Cardiac septum (tissue), 1 donor: Measurements from ENCODE around the gene IL1RAPL1. TPM values are rescaled to one million over a fixed set of nuclear protein-coding genes. Genes with fewer than 3 reads are reported as not detected.

Source experiments
- DNase-seq: peaks from one replicate; pipeline ENCODE4 v3.0.0-alpha.2; 2020; ENCODE audit warnings: low spot score
- intact Hi-C: fragments of 100-400 bp; cut with DNase I; formaldehyde crosslinking; loops from one replicate; pipeline ENCODE4 v1.14.0; 2022
- total RNA-seq: library from RNA; stranded (reverse); fragmentation: NEBNext Ultra II Directional; extraction: Animal tissue kit (Norgen Biotek cat#: 25700); gene quantifications from one replicate; pipeline ENCODE4 v1.2.1, GENCODE V29; 2021
- donor health status: DM: no; HTN: no; CAD: no.

IL1RAPL1 gene
- total RNA-seq, 1 donor from 2014 or later = 0.73 TPM

DNA sequence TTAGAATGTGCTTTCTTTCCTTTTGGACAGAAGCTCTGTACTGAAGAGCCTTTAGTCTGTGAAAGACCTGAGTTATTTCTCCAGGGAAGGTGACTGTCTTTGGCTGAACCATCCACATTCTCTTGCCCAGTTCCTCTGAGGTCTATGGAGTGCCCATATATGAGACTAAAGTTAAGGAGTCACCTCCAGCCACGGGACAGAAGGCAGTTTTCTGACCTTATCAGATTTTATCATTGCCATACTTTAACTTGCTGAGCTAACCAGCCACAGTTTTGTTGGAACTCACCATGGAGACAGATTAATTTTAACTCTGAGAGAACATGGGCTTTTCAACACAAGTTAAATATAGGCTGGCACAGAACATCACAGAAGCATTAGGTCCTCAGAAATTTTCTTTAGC is 26.3 kb downstream of the IL1RAPL1 start:
- intact Hi-C loops = no loop called here
- DNase-seq = no peak

DNA sequence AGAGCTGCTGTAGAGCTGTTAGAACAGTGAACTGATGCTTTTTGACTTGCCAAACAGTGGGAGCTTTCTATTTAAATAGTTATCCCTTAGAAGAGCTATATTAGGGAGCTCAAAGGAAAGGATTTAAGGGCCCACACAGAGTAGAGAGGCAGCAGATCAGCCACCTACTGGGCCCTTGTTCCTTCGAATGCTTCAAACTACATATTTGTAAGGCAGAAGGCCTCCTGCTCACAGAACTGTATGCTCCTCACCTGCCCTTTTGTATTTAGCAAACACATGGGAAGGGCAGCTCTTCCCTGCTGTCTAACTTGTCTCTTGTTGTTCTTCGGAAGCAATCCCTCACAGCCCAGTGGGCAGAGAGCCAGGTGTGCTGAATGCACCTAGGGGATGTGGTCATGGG is 38.0 kb downstream of the IL1RAPL1 start:
- intact Hi-C loops = no loop called here
- DNase-seq = no peak

DNA sequence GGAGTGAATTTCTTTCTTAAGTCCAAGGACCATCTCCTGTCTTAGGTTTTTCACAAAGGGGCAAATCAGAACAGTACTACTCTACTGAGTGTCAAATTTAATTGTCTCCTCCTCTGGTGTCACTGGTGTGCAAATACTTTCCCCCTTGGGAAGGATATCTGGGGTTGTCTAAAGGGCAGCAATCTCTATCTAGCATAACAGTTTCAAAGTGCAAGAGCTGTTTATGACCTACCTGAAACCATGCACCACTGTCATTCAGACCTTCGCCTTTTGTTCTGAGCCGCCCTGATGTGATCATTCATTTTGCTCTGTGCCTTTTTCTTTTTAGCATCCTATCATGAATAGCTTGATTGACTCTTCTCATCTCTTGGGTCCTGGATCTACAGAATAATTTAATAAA is 39.3 kb downstream of the IL1RAPL1 start:
- intact Hi-C loops = no loop called here
- no peak for DNase-seq

DNA sequence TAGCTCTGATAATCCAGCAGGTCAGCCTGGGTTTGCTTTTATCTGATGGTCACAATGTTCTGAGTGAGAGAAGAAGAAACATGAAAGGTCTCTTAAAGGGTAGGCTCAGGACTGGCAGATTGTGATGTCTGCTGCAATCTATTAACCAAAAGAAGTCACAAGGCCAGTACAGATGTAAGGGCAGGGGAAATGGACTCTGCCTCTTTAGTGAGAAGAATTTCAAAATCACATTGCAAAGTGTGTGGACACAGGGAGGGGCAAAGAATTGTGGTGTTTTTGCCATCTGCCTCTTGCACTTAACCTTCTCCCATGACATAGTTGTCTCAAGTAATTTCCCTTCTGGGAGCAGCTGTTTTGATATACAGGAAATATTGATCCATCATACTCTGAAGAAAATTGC is 40.9 kb downstream of the IL1RAPL1 start:
- intact Hi-C loops = no loop called here
- DNase-seq = no peak

DNA sequence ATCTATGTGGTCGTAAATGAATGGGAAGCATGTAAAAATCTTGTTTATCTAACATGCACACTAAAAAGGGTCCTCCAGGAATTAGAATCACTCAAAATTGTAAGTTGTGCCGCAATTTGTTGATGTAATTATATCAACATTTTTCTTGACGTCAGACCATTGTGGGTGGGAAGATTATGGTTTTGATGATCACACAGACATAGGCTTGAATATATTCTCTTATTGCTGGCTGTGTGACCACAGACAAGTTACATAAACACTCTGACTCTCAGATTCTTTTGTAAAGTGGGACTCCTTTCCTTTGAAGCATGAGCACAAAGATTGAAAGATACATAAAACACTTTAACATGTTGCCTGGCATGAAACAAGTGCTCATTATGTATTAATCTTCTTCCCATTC is 51.5 kb downstream of the IL1RAPL1 start:
- no peak for DNase-seq
- intact Hi-C loops = no loop called here

DNA sequence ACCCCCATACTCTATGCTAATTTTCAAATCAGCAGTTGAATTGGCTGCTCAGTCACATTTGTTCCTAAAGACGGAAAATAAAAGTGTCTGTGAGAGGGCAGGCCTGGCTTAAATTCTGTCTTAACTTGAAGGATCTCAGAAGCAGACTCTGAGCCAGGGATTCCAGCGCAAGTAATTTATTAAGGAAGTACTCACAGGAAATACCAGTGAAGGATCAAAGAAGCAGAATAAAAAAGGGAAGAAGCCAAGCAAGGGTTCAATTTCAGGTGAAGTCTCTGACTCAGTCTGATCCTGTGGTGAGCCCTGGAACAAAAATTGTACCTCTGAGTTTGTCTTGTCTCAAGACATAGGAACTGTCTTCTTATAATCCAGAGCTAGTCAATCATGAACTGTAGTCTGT is 52.2 kb downstream of the IL1RAPL1 start:
- intact Hi-C loops = no loop called here
- DNase-seq = no peak

DNA sequence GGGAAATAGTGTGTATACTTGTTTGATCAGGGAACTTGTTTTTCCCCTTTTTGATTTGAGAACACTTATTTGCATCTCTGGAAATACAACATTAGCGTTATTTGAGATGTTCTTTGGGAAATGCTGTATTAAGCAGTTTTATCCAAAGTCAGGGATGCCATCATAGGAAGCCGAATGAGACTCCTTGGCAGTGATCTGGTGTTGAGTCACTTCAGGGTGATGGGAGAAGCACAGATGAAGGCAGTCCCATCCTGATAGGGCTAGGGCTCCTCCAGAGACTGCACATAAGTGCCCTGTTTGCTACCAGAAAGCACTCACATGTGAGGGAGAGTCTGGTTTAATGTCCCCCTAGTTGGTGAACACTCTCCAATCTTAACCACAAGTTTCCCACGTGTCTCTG is 62.3 kb downstream of the IL1RAPL1 start:
- no peak for DNase-seq
- intact Hi-C loops = no loop called here

DNA sequence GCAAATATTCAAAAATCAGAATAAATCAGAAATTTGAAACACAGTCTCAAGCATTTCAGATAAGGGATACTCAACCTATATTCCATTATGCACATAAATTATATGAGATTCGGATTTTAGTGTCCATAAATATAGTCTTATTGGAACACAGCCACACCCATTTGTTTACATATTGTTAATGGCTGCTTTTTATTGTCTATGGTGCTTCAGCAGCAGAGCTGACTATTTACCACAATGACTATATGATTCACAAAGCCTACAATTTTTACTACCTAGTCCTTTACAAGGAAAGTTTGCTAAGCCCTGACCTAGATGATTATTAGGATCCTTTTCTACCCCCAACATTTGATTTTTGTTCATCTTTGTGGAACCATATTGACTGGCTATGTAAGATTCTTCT is 63.9 kb downstream of the IL1RAPL1 start:
- DNase-seq = no peak
- intact Hi-C loops = no loop called here

DNA sequence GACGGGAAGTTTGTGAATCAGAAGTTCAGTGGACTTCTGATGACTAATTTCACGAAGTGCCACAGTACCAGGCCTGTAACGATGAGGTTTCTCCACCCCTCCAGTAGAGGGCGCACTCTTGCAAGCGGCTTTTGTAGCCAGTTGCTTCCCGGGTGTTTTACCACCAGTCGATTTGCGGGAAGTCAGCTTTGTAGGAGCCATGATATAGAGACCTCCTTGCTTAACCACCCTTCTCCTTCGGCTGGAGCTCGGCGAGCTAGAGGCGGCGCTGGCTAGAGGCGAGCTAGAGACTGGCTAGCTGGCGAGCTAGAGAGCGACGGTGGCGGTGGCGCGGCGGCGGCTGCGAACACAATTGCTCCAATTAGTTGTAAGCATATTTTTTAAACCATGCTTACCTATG is 72.0 kb downstream of the IL1RAPL1 start:
- no peak for DNase-seq
- intact Hi-C loops = no loop called here

DNA sequence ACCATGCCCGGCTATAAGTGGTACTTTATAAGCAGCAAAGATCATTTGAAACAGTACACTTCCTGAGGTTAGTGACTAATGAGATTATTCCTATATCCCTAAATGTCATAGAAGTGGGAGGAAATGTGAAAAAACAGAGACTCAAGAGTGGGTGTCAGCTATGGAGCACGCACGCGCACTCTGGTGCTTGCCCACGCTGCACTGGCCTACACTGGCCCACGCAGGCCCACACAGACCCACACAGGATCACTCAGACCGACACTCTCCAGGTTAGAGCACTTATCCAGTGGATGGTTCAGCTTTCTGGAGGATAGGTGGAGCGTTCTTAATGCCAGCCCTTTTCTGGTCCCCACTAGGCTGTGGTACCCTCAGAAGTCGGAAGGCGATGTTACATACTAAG is 78.5 kb downstream of the IL1RAPL1 start:
- DNase-seq = no peak
- intact Hi-C loops = no loop called here

DNA sequence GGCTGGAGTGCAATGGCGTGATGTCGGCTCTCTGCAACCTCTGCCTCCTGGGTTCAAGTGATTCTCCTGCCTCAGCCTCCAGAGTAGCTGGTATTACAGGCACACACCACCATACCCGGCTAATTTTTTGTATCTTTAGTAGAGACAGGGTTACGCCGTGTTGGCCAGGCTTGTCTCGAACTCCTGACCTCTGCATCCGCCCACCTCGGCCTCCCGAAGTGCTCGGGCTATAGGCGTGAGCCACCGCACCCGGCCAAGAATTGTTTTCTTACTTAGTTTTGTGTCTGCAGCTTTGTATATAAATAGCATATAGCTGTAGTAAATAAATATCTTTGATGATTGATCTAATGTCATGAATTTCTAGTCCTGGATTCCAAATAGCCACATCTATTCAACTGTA is 81.1 kb downstream of the IL1RAPL1 start:
- DNase-seq = no peak
- intact Hi-C loops = no loop called here

DNA sequence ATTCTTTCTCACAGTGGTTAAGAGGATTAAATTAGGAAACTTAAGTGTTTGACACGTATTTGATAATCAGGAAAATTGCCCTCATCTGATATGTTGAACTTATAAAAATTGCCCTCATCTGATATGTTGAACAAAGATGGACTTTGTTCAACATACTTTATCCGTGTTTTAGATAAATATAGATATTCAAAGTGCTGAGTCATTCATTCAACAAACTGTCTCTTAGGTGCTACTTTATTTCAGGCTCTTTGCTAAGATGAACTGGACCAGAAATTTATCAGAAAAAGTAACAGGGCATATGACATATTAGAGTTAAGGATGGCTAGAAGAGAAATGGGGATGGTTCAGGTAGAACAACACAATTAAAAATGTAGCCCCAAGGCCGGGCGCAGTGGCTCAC is 81.7 kb downstream of the IL1RAPL1 start:
- no peak for DNase-seq
- intact Hi-C loops = no loop called here

DNA sequence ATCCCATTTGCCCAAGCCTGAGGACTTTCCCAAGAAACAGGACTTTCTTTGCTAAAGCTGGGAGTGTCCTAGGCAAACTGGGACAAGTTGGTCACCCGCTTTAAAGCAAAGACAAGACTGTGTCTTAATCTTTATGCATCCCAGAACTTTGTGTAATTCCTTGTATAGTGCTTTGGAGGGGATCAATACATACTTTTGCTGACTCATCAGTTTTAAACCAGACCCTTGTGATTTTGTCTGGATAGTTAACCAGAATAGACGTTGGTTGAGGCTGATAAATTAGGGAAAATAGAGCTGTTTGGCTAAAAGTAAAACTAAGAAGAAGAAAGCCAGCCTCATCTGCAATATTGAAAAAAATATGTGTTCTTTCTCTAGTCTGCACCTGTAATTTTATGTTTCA is 82.8 kb downstream of the IL1RAPL1 start:
- intact Hi-C loops = no loop called here
- no peak for DNase-seq

DNA sequence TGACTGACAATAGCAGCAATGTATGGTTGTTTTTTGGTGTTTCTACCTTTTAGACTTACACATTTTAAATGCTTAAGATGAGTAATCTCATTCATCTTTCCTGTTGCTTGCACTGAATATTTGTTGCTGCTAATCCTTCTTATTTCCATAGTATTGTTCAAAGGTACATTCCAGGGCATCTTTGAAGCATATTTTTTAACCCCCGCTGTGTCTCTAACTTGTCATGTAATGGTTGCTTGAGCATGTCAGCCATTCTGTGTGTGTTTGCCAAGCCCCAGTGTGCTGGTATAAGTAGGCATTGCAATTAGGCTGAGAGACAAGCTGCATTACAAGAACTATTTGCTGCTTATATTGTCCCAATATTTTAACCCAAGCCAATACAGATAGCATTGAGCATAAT is 87.9 kb downstream of the IL1RAPL1 start:
- intact Hi-C loops = no loop called here

DNA sequence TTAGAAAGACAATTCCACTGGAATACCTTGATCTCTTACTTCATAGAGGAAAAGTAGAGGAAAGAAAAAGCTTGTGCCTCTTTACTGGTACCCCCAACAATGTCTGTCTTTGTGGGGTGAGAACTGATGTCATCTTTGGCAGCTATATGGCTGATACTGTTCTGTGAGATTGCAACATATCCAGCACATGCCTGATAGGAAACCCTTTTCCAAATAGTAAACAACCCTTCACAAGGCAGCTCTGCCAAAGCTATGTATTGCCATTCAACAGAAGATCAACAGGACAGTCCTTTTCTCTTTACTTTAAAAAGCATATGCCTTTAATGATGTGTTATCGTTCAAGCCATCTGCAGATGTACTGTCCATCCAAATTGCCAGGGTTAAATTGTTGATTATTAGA is 105.9 kb downstream of the IL1RAPL1 start:
- DNase-seq = no peak
- intact Hi-C loops = no loop called here

More for the DNA sequence above, 87.9 kb downstream of the IL1RAPL1 start:
- DNase-seq = no peak

DNA sequence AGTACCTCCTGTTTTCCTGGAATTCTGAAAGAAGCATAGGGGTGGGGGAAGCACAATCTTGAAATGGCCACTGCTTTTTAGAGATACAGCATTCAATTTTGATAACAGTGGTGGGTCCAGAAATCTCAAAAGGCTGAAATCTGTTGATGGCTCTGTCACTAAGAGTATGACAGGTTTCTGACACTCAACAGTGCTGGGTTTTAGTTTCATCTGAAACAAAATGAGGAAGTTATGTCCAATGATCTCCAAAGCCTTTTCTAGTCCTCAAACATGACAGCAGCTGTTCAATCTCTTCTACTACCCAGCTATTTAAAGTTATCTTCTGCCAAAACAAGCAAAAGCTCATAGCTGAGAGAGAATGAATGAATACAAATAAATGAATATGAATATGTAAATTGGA is 110.5 kb downstream of the IL1RAPL1 start:
- no peak for DNase-seq
- intact Hi-C loops = no loop called here

DNA sequence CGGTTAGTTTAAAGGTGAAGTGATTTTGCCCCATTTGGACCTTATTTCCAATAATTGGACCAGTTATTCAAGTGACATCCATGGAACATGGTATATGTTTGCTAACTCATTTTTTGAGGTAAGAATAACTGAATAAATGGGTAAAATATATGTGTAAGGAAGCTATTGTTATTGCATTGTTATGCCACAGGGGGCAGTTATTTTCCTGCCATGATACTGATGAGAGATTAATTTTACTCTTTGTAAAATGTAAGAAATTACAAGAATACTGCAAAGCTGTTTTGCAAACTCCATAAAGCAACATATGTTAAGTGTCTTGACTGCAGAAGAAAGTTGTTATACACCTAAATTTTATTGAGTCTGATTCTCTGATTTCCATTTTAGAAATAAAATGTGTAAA is 114.0 kb downstream of the IL1RAPL1 start:
- intact Hi-C loops = no loop called here

DNA sequence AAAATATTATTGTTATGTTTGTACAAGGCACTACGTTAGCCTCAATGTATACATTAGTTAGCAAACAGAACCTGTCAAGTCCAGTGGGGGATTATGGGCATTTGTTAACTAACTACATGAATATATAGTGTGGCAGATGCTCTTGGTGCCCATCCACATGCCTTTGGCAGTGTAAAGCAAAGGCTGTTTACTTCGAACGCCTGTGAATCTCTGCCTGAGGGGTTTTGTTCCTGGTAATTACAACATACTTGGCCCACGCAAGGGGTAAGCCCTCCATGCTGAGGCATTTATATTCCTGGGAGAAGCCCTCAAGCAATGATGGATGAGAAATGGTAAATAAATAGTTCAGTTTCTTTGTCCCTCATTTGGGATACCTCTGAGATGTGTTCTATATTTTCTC is 119.7 kb downstream of the IL1RAPL1 start:
- intact Hi-C loops = no loop called here
- DNase-seq = no peak

More for the DNA sequence above, 114.0 kb downstream of the IL1RAPL1 start:
- DNase-seq = no peak

DNA sequence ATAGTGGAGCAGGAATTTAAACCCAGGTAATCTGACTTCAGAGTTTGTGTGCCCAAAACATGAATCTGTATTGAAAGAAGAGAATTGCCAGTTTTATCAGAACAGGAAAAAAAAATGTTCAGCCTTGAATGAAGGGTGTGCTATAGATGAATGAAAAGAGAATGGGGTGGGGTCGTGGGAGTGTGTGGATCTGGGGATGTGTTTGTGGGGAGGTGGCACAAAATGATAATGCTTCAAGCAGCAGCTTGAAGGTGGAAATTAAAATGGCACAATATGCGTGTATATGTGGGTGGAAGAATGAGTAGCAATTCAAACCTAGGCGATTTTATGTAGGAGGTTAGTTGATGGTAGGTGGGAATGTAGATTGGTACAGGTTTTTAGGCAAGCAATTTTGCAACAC is 122.2 kb downstream of the IL1RAPL1 start:
- intact Hi-C loops = no loop called here

DNA sequence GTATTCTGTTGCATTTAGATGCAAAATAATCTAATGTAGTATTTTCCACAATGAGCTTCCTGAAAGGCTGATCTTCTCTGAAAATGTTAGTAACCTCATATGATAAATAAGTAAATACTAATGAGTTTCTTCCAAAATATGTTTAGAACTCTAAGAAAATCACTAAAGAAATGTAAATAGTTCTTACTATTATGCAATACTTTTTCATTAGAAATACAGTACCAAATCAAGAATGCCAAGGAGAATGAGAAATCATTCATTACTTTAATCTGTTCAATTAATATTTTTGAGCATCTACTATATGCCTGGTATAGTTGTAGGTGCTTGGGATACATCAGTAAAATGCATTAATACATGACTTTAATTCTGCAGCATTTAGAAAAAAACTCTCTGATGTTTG is 130.6 kb downstream of the IL1RAPL1 start:
- intact Hi-C loops = no loop called here

More for the DNA sequence above, 122.2 kb downstream of the IL1RAPL1 start:
- no peak for DNase-seq

DNA sequence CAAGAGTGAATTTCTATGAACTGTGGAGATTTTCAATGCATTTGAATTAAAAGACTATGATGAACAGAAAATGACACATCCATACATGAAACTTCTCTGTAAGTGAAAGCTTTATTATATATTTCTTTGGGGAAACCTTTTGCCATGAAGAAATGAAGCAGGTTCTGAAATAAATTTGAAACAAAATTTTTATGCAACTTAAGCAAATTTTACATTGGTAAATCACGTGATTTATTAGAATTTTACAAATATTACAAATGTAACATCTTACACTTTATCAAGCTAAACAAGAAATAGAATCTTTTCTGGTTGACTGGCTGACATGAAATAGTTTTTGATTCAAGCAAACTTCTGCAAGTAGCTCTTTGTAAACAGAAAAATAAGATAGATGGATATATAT is 131.2 kb downstream of the IL1RAPL1 start:
- DNase-seq = no peak
- intact Hi-C loops = no loop called here

More for the DNA sequence above, 130.6 kb downstream of the IL1RAPL1 start:
- DNase-seq = no peak

DNA sequence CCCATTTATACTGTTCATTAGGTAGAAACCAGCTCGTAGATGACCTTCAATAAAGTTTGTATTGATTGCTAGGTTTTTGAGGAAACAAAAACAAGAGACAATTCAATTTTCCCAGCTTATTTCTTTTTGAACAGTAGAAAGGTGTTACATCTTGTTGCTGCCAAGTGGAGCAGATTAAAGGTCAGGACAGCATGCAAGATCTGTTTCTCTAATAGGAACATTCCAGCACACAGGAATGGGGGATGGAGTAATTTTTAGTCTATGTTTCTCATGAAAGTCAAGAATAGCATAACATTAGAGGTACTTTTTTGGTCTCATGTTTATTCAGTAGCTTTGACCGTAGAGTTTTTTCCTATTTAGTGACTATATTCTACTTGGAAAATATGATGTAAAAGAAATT is 132.4 kb downstream of the IL1RAPL1 start:
- intact Hi-C loops = no loop called here

DNA sequence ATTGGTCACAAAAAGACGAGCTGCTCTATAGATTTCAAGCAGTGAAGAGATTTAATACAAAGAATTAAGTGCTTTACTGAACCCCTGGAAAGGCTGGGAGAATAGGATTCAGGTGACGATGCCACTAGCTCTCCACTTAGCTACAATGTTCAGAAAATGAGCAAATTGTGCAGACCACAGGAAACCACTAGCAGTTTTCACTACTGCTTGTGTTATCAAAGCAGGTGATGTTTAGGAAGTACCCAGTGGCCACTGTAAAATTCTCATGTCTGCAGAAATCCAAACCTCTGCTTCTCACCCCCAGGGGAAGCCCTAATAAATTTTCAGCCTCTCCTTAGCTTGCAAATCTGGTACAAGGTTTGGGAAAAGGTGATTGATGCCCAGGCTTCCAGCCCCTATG is 165.1 kb downstream of the IL1RAPL1 start:
- intact Hi-C loops = no loop called here
- no peak for DNase-seq

More for the DNA sequence above, 132.4 kb downstream of the IL1RAPL1 start:
- DNase-seq = no peak
